Gastroesophageal sphincter (tissue), 3 donors: ENCODE data around the gene TFE3.

Source experiments
- POLR2A ChIP-seq, 2 donors: fragments of 450-650 bp; IDR thresholded peaks; one replicate each; pipeline ENCODE4 v1.6.1; 2017; ENCODE audit warnings: antibody characterized with exemption in 2 of 2, mild to moderate bottlenecking in 2 of 2, moderate library complexity in 1 of 2
- TF ChIP-seq, protein P1 (sequence below), 4 experiments: fragments of 200-600 bp in 2 of 4; fragments of 450-650 bp in 2 of 4; sonication (generic) in 1 of 4; IDR thresholded peaks; one replicate each; pipeline ENCODE4 v1.5.1; 2017 to 2019; ENCODE audit warnings: antibody characterized with exemption in 4 of 4, mild to moderate bottlenecking in 2 of 4, moderate library complexity in 2 of 4

DNA sequence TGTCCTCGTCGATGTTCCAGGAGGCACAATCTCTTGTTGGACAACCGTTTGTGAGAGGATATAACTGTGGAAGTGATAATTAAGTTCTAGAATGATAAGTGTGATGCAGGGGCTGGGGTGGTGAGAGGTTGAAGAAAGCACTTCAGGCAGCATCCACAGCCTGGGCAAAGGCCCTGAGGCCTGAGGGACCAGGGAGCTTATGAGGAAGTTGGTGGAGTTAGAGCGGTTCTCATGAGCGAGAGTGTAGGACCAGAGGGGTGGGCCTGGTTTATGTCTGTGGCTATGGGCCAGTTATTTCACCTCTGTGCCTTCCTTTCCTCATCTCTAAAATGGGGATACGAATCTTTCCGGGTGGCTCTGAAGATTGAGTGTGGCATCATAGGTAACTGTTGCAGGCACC lies 18.3 kb upstream of the TFE3 start:
- TF ChIP-seq, protein P1, sequence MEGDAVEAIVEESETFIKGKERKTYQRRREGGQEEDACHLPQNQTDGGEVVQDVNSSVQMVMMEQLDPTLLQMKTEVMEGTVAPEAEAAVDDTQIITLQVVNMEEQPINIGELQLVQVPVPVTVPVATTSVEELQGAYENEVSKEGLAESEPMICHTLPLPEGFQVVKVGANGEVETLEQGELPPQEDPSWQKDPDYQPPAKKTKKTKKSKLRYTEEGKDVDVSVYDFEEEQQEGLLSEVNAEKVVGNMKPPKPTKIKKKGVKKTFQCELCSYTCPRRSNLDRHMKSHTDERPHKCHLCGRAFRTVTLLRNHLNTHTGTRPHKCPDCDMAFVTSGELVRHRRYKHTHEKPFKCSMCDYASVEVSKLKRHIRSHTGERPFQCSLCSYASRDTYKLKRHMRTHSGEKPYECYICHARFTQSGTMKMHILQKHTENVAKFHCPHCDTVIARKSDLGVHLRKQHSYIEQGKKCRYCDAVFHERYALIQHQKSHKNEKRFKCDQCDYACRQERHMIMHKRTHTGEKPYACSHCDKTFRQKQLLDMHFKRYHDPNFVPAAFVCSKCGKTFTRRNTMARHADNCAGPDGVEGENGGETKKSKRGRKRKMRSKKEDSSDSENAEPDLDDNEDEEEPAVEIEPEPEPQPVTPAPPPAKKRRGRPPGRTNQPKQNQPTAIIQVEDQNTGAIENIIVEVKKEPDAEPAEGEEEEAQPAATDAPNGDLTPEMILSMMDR (IDR thresholded peaks at IDR 0.05), result no peak
- TF ChIP-seq POLR2A (IDR thresholded peaks at IDR 0.05), result no peak
